Activated CD4-positive, CD25-positive, alpha-beta regulatory T cell treated with anti-CD3 and anti-CD28 coated beads, Interleukin-2, amount 50 U/mL, for 24 hours (primary cell): ENCODE results near the gene KPNA1.

Experiments used
- ATAC-seq, 2 donors: fragments of 150-1000 bp; cut with Tn5 transposase; one replicate each; pipeline ENCODE4 v1.10.0; 2021; ENCODE audit warnings: mild to moderate bottlenecking in 1 of 2, moderate library complexity in 1 of 2

Gene KPNA1

DNA sequence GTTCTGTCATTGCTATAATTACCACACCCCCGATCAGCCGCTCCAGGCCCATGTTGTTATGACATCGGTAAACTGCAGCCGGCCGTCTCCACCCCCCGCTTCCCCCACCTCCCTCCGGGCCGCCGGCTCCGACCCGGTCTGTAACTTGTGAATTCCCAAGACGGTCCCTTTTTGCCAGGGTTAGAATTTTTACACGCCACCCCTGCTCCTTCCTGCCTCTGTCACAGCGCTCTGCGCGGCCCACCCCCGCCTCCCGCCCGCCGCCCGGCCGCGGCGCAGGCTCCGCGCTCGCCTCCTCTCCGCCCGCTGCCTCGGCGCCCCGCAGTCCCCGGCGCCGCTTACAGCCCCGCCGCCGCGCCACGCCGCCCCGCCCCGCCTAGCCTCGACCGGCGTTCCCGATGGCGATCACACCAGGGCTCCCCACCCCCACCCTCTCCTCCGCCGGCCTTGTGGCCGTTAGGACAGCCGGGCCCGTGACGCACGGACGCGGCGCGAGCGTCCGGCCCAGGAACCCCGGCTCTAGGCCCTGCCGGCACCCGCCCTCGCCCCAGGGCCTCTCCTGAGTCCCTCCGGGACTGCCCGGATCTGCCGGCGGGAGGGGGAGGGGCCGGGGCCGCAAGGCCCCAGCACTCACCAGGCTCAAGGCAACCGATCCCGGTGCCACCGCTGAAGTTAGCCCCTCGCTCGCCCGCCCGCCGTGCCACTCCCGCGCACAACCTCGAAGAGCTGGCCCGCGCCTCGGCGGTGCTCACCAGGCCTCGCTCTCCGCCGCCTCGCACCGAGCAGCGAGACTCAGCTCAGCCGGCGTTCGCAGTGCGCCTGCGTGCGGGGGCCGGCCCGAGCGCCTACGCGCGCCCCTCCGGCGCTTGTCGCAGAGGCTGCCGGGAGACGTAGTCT, at the start of gene KPNA1:
KPNA1 (minus strand) TSS at position 817 of the 897 bp plus-strand sequence. CDS start 18,374 bp downstream, outside the sequence.
- peak; percentile 88 to 89 for ATAC-seq

DNA sequence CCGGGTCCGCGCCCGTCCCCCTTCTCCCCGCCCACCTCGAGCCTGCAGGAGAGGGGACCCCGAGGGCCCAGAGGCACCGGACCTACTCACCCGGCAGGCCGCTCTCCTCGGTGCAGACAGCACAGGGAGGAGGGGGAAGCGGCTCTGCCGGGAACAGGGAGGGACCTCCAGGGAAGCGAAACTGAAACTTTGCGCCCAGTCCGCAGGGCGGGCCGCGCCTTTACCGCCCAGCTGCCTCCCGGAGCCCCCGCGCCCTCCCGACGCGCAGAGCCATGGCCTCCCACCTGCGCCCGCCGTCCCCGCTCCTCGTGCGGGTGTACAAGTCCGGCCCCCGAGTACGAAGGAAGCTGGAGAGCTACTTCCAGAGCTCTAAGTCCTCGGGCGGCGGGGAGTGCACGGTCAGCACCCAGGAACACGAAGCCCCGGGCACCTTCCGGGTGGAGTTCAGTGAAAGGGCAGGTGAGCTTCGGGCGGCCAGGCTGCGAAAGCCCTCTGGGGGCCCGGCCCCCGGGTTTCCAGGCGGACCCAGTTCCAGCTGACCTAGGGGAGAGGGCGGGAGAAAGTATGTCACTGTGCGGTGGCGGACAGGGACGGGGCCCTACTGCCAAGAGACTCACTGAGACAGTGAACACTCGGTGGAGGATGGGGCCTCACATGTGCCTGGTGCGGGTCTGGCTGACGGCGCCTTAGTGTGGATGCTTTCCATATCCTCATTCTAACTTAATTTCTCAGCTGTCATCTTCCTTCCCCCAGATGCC, 49.6 kb upstream of the KPNA1 start, which contains the start of the genes DTX3L and PARP9:
DTX3L (plus strand) TSS at position 184 of the 758 bp plus-strand sequence; CDS start at position 273, 89 bp downstream.
PARP9 (minus strand) TSS at position 146 of the 758 bp plus-strand sequence. CDS start 4,680 bp downstream, outside the sequence.
- peak; percentile 86 for ATAC-seq

GRCh38 chr3:122563717-122564025, 48.9 kb upstream of the KPNA1 start:
- peak in 1 of 2 donors; percentile 0 for ATAC-seq

DNA sequence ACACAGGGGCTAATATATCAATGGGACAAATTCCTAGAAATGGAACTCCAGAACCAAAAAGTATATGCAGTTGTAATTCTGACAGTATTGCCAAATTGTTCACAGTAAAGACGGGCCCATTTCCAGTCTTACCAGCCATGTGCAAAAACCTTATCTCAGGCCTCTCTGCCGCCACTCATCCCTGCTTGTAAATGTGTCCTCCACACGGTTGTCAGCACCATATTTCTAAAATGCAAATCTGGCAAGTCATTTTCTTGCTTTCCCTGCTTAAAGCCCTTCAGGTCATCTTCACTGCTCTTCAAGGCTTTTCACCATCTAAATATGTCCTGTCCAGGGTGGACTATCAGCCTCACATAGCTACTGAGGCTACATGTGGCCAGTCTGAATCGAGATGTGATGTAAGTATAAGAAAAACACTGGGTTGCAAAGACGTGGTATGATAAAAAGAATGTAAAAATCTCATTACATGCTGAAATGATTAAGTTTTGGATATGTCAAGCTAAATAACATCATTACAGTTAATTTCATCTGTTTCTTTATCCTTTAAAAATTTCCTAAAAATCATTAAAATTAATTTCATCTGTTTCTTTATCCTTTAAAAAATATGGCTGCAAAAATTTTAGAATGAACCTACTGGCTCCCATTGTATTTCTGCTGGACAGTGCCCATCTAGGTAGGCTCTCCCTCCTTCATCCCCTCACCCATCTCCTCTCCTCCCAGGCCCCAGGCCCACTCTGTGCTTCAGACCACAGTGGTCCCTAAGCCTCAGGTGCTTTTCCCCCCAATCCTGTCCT, 48.4 kb upstream of the KPNA1 start:
- ATAC-seq = no peak

GRCh38 chr3:122560680-122561079, 45.9 kb upstream of the KPNA1 start:
- peak; percentile 39 to 42 for ATAC-seq

DNA sequence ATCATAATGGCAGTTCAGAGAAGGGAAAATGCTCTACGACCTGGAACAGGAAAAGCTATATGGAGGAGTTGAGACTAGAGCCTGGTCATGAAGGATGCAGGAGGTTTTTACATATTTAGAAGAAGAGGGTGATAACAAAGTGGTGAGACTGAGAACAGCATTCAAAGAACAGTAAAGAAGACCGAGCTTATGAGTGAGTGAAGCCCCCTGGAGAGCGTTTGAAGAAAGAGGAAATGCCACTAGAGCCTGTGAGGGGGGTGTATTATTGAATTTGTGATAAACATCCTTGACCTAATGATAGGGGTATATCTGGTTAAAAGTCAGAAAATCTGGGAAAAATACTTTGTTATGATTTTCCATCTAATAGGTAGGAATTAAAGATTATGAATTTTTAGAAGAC, 45.2 kb upstream of the KPNA1 start:
- ATAC-seq = no peak

GRCh38 chr3:122558605-122559004, 43.9 kb upstream of the KPNA1 start:
- no peak for ATAC-seq

- ATAC-seq = no peak
Measured at GRCh38 chr3:122557356-122557755, 42.6 kb upstream of the KPNA1 start.

GRCh38 chr3:122555275-122556071, 40.7 kb upstream of the KPNA1 start:
- ATAC-seq = no peak

DNA sequence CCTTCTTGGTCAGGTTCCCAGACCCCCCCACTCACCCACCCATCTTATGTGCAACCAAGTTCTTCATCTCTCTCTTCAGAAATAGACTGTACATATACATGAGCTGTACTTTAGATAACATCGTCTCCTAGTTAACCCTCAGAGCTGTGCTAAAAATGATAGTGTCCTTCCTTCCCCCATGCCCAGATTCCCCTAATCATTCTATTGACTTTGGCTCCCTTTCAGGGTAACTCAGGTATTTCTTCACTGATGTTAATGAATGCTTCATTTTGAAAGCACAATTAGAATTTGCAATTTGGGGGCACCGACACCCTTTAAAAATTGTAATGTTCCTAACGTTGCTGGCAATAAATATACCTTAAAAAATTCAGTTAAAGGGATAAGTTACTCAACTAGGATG, 38.4 kb upstream of the KPNA1 start:
- no peak for ATAC-seq

- ATAC-seq = no peak
Measured at GRCh38 chr3:122548619-122549018, 33.9 kb upstream of the KPNA1 start.

- no peak for ATAC-seq
Measured at GRCh38 chr3:122548076-122548475, 33.3 kb upstream of the KPNA1 start.

GRCh38 chr3:122546151-122546550, 31.4 kb upstream of the KPNA1 start:
- no peak for ATAC-seq

DNA sequence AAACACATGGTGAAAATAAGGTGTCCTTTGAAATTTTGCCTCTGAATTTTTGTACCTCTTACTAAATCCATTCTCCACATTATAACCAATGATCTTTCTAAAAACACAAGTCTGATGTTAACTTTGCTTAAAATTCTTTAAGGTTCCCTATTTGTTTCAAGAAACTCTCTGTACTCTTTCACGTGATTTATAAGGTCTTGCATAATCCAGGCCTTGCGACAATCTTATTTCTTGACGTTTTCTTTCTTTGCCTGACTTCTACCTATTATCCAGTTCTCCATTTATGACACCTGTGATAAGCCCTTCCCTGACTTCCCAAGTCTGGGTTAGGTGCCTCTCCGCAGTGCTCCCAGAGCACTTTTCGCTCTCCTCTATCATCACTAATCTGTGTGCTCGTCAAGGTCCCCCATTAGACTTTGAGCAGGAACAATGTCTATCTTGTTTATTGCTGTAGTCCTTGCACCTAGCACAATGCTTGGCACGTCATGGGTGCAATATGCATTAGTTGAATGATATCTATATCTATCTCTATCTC, 24.3 kb upstream of the KPNA1 start:
- ATAC-seq = no peak

- no peak for ATAC-seq
Measured at GRCh38 chr3:122536632-122537001, 21.9 kb upstream of the KPNA1 start.

DNA sequence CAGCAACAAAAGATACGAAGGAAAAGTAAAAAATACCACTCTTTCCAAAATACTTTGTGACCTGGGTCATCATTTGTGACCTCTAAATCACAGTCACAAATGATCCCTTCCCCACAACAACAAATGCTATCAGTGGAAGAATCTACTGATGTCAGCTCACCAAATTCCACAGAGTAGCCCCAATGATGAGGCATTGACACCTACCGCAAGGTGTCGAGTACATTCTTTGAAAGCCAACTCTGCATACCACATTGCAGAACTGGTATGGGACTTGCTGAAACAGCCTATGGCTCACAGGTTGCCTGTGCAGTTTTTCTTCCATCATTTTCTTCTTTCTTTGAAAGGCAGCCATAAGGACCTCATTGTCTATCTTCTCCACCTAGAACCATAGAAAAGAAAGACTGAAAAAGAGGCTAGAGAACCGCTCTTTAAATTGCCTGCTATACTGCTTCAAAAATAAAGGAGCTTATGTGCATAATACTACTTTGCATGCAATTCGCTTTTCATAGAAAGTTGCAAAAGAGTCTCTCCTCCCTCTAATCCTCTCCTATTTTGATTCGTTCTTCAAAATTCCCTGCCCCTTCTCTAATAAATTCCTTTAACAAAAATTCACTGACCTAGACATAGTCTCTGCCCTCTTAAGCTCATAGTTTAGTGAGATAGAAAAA, 21.4 kb upstream of the KPNA1 start:
- ATAC-seq = no peak

DNA sequence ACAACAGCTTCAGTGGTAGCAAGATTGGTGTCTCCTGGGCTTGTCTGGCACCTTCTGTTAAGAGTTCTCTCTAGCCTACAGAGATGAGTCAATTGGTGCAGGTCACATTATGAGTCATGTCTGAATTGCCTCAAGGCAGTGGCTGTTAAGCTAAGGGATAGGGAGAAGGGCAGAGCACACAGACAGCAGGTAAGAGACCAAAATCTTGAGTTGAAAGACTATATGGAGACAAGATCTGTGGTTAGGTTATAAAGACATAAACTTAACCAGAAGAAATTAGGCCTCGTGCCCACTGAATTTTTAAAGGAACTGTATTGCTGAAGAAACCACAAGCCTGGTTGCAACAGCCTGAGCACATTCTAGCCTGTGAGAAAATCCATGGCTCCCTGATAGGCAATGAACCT, 19.2 kb upstream of the KPNA1 start:
- ATAC-seq = peak; percentile 99 to 100

- peak; percentile 55 to 62 for ATAC-seq
Measured at GRCh38 chr3:122533480-122533879, 18.7 kb upstream of the KPNA1 start.

GRCh38 chr3:122530164-122530563, 15.4 kb upstream of the KPNA1 start:
- no peak for ATAC-seq

DNA sequence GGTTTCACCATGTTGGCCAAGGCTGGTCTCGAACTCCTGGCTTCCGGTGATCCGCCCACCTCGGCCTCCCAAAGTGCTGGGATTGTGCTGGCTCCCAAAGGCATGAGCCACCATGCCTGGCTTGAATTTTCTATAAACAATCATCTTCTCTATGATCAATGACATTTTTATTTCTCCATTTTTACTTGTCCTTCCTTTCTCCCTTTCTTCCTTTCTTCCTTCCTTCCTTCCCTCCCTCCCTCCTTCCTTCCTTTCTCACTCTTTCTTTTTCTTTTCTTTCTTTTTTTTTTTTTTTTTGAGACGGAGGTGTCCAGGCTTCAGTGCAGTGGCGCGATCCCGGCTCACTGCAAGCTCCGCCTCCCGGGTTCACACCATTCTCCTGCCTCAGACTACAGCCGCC, 8.6 kb upstream of the KPNA1 start:
- ATAC-seq = no peak

- ATAC-seq = no peak
Measured at GRCh38 chr3:122520861-122521260, 6.1 kb upstream of the KPNA1 start.
